T-helper 2 cell treated with Interferon-gamma antibody and Interleukin-4, amounts not matched to agents 100 ng/mL and 5 ng/mL, for 36 hours (primary cell): Measurements from ENCODE around the gene PCDHB11. TPM values are rescaled to one million over a fixed set of nuclear protein-coding genes. Genes with fewer than 3 reads are reported as not detected.
"Not testable (repeated sequence)": the region's sequence is repeated elsewhere in the genome, so short reads cannot be mapped to it uniquely, and the experiment has no call there.

Experiments
- intact Hi-C: fragments of 100-400 bp; cut with micrococcal nuclease; formaldehyde crosslinking; loops from one replicate; pipeline ENCODE4 v1.15.1; 2023
- total RNA-seq: library from RNA; stranded (reverse); gene quantifications from 2 replicates; pipeline ENCODE4 v1.2.3, GENCODE V29; 2022

Gene PCDHB11
- not detected in 2 replicates for total RNA-seq

- intact Hi-C loops, result no loop called here
Observed at GRCh38 chr5:141199359-141200235, at the start of gene PCDHB11. PCDHB11 (plus strand) TSS chr5:141199627; CDS start chr5:141199775, 148 bp downstream.

GRCh38 chr5:141149812-141150211, 49.6 kb upstream of the PCDHB11 start, which contains the start of gene PCDHB6:
PCDHB6 (plus strand) TSS chr5:141150057; CDS start chr5:141150258, 201 bp downstream.
- intact Hi-C loops, result no loop called here

- intact Hi-C loops, result no loop called here
Observed at GRCh38 chr5:141150224-141150992, 49.0 kb upstream of the PCDHB11 start.

- intact Hi-C loops, result no loop called here
Observed at GRCh38 chr5:141150993-141151325, 48.5 kb upstream of the PCDHB11 start.

- intact Hi-C loops, result not testable (repeated sequence)
Observed at GRCh38 chr5:141151632-141152031, 47.8 kb upstream of the PCDHB11 start.

- intact Hi-C loops, result not testable (repeated sequence)
Observed at GRCh38 chr5:141152096-141152495, 47.3 kb upstream of the PCDHB11 start.

- intact Hi-C loops, result no loop called here
Observed at GRCh38 chr5:141155540-141156374, 43.7 kb upstream of the PCDHB11 start.

- intact Hi-C loops, result not testable (repeated sequence)
Observed at GRCh38 chr5:141157356-141157755, 42.1 kb upstream of the PCDHB11 start.

GRCh38 chr5:141157901-141158300, 41.5 kb upstream of the PCDHB11 start:
- intact Hi-C loops, result not testable (repeated sequence)

GRCh38 chr5:141172381-141173204, 26.8 kb upstream of the PCDHB11 start, which contains the start of gene PCDHB7:
PCDHB7 (plus strand) TSS chr5:141172644; CDS start chr5:141172836, 192 bp downstream.
- intact Hi-C loops, result no loop called here

- intact Hi-C loops, result not testable (repeated sequence)
Observed at GRCh38 chr5:141174291-141175104, 24.9 kb upstream of the PCDHB11 start.

- intact Hi-C loops, result no loop called here
Observed at GRCh38 chr5:141175933-141176332, 23.5 kb upstream of the PCDHB11 start.

- intact Hi-C loops, result not testable (repeated sequence)
Observed at GRCh38 chr5:141177577-141178191, 21.7 kb upstream of the PCDHB11 start, which contains the start of gene PCDHB8. PCDHB8 (plus strand) TSS chr5:141177790; CDS start chr5:141178035, 245 bp downstream.

- intact Hi-C loops, result not testable (repeated sequence)
Observed at GRCh38 chr5:141179371-141179770, 20.1 kb upstream of the PCDHB11 start.

- intact Hi-C loops, result not testable (repeated sequence)
Observed at GRCh38 chr5:141179876-141180275, 19.6 kb upstream of the PCDHB11 start.

GRCh38 chr5:141180313-141180712, 19.1 kb upstream of the PCDHB11 start:
- intact Hi-C loops, result no loop called here

GRCh38 chr5:141182248-141182647, 17.2 kb upstream of the PCDHB11 start, which contains the start of gene PCDHB16:
PCDHB16 (plus strand) TSS chr5:141182387; CDS start chr5:141182560, 173 bp downstream.
- intact Hi-C loops, result no loop called here

- intact Hi-C loops, result not testable (repeated sequence)
Observed at GRCh38 chr5:141184117-141184855, 15.1 kb upstream of the PCDHB11 start.
